ENCODE results near the gene GPR137. TPM values are rescaled to one million over a fixed set of nuclear protein-coding genes. Genes with fewer than 3 reads are reported as not detected.

Gene GPR137
- total and polyA plus RNA-seq, 9 of the 15 experiments (the other 6 are each of a cell fraction or from before 2014, with no cell fraction given): 0.32 to 26.7 (median 10.7) TPM

DNA sequence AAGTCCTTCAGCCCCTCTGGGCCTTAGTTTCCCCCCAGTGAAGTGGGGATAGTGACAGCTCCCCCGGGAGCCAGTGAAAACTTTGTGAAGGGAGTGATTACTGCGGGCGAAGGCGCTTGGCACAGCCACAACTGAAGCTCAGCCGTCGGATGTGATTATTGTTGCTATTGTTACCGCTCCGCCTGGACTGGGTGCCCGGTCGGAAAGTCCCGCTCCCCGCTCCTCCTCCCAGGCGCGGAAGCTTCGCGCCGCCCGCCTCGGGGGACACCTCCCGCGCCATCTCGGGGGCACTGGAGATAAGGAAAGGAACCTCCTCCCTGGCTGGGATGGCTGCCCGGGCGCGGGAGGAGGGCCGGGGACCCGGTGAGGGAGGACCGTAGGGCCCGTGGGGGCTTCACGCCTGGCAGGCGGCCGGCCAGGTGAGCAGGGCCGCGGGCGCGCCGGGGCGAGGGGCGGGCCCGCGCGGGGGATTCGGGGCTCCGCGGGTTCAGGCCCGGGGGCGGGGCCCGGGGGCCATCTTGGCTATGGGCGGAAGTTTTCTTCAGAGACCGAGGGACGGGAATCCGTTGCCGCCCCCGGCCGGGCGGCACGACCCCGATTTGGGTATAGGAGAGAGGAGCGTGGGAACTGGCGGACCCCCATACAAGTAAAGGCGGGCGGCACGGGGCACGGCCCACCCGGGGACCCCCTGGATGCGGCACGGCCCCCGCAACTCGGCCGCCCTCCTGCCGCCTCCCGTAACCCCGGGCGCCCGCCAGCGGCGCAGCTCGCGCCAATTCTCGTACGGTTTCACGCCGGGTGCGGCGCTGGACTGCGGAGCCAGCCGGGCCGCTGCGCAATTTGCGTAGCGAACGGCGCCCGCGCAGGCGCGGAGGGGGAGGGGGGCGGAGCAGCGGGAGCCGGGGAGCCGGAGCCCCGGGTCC, at the start of gene GPR137 (continued):
- TF ChIP-seq, protein P1, sequence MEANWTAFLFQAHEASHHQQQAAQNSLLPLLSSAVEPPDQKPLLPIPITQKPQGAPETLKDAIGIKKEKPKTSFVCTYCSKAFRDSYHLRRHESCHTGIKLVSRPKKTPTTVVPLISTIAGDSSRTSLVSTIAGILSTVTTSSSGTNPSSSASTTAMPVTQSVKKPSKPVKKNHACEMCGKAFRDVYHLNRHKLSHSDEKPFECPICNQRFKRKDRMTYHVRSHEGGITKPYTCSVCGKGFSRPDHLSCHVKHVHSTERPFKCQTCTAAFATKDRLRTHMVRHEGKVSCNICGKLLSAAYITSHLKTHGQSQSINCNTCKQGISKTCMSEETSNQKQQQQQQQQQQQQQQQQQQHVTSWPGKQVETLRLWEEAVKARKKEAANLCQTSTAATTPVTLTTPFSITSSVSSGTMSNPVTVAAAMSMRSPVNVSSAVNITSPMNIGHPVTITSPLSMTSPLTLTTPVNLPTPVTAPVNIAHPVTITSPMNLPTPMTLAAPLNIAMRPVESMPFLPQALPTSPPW (CRISPR knock-in tag; IDR thresholded peaks at IDR 0.05): peak; percentile 76
- TF ChIP-seq FIP1L1 (IDR thresholded peaks at IDR 0.05; ENCODE audit: low read depth, low read length, poor library complexity, severe bottlenecking): no peak
- TF ChIP-seq ARNT (IDR thresholded peaks at IDR 0.05): no peak
- peak; percentile 87 for TF ChIP-seq RBFOX2 (IDR thresholded peaks at IDR 0.05; ENCODE audit: low read depth, low read length)
- TF ChIP-seq, protein P2, sequence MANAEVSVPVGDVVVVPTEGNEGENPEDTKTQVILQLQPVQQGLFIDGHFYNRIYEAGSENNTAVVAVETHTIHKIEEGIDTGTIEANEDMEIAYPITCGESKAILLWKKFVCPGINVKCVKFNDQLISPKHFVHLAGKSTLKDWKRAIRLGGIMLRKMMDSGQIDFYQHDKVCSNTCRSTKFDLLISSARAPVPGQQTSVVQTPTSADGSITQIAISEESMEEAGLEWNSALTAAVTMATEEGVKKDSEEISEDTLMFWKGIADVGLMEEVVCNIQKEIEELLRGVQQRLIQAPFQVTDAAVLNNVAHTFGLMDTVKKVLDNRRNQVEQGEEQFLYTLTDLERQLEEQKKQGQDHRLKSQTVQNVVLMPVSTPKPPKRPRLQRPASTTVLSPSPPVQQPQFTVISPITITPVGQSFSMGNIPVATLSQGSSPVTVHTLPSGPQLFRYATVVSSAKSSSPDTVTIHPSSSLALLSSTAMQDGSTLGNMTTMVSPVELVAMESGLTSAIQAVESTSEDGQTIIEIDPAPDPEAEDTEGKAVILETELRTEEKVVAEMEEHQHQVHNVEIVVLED (CRISPR knock-in tag; IDR thresholded peaks at IDR 0.05): peak; percentile 39; the same call in 1 of the 2 replicates
- TF ChIP-seq ZNF589 (CRISPR knock-in tag; IDR thresholded peaks at IDR 0.05; ENCODE audit: low read depth): no peak
- 0 out of 2 replicates have a peak, but pooled peaks have one; percentile 10 for TF ChIP-seq KLF1 (tag; IDR thresholded peaks at IDR 0.05)
- no peak for TF ChIP-seq RBM39 (optimal IDR thresholded peaks at IDR 0.05; ENCODE audit: low read depth, low read length)
- no peak for TF ChIP-seq FOXA3 (CRISPR knock-in tag; conservative IDR thresholded peaks at IDR 0.05 in 1 of 2, IDR thresholded peaks at IDR 0.05 in 1 of 2)
- no peak for TF ChIP-seq CBFA2T2 (conservative IDR thresholded peaks at IDR 0.05)
- TF ChIP-seq, protein P3, sequence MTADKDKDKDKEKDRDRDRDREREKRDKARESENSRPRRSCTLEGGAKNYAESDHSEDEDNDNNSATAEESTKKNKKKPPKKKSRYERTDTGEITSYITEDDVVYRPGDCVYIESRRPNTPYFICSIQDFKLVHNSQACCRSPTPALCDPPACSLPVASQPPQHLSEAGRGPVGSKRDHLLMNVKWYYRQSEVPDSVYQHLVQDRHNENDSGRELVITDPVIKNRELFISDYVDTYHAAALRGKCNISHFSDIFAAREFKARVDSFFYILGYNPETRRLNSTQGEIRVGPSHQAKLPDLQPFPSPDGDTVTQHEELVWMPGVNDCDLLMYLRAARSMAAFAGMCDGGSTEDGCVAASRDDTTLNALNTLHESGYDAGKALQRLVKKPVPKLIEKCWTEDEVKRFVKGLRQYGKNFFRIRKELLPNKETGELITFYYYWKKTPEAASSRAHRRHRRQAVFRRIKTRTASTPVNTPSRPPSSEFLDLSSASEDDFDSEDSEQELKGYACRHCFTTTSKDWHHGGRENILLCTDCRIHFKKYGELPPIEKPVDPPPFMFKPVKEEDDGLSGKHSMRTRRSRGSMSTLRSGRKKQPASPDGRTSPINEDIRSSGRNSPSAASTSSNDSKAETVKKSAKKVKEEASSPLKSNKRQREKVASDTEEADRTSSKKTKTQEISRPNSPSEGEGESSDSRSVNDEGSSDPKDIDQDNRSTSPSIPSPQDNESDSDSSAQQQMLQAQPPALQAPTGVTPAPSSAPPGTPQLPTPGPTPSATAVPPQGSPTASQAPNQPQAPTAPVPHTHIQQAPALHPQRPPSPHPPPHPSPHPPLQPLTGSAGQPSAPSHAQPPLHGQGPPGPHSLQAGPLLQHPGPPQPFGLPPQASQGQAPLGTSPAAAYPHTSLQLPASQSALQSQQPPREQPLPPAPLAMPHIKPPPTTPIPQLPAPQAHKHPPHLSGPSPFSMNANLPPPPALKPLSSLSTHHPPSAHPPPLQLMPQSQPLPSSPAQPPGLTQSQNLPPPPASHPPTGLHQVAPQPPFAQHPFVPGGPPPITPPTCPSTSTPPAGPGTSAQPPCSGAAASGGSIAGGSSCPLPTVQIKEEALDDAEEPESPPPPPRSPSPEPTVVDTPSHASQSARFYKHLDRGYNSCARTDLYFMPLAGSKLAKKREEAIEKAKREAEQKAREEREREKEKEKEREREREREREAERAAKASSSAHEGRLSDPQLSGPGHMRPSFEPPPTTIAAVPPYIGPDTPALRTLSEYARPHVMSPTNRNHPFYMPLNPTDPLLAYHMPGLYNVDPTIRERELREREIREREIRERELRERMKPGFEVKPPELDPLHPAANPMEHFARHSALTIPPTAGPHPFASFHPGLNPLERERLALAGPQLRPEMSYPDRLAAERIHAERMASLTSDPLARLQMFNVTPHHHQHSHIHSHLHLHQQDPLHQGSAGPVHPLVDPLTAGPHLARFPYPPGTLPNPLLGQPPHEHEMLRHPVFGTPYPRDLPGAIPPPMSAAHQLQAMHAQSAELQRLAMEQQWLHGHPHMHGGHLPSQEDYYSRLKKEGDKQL (CRISPR knock-in tag; IDR thresholded peaks at IDR 0.05; ENCODE audit: borderline replicate concordance): no peak
- TF ChIP-seq, protein P4, sequence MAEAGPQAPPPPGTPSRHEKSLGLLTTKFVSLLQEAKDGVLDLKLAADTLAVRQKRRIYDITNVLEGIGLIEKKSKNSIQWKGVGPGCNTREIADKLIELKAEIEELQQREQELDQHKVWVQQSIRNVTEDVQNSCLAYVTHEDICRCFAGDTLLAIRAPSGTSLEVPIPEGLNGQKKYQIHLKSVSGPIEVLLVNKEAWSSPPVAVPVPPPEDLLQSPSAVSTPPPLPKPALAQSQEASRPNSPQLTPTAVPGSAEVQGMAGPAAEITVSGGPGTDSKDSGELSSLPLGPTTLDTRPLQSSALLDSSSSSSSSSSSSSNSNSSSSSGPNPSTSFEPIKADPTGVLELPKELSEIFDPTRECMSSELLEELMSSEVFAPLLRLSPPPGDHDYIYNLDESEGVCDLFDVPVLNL (CRISPR knock-in tag; IDR thresholded peaks at IDR 0.05; ENCODE audit: low read depth): no peak
- TF ChIP-seq MTA1 (IDR thresholded peaks at IDR 0.05; ENCODE audit: borderline replicate concordance): peak; percentile 86
